GM19438 (cell line): ENCODE results near the gene GRK6.

ENCODE experiments used
- ATAC-seq: cut with Tn5 transposase; IDR thresholded peaks from one replicate; pipeline ENCODE4 v1.9.1; 2021; ENCODE audit warnings: low read depth; ENCODE audit not compliant: unreplicated experiment

GRK6 gene

GRCh38 chr5:177468329-177468684, 41.8 kb downstream of the GRK6 start:
- ATAC-seq: no peak

DNA sequence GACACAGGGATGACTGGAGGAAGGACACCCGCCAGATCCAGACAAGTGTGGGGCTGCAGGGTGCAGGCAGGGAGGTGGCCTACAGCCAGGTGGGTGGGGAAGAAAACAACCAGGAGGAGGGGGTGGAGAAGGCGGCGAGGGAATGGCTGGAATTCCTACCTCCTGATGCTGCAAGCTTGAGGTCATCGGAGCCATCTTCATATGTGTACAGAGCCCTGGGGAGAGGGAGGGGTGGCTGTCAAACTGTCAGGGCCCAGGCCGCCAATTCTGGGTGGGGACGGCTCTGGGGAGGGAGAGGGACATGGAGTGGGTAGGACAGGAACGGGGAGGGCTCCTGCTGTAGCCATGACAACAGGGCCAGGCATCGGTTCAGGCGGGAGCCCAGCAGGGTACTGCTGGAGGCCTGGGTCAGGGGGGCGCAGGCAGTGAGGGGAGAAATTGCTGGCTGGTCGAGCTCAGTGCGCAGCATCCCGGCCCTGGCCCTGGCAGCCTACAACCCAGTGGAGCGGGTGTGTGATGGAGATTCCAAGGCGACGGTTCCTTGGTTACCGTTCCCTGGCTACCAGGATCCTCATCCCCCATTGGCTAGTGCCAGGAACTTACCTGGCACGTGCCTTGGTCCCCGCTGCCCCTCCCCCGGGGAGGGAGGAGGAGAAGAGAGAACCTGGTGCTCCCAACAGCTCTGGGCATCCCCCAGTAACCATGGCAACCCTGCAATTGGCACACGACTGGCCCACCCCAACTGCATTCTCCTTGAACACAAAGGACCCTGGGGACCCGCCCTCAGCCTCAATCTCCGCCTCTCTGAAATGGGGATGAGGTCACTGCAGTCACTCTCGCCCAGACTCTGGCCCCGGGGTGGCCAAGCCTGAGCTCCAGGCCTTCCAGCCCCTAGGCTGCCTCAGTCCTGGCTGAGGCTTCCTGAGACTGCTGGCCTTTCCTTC, 42.5 kb downstream of the GRK6 start:
- ATAC-seq: no peak

DNA sequence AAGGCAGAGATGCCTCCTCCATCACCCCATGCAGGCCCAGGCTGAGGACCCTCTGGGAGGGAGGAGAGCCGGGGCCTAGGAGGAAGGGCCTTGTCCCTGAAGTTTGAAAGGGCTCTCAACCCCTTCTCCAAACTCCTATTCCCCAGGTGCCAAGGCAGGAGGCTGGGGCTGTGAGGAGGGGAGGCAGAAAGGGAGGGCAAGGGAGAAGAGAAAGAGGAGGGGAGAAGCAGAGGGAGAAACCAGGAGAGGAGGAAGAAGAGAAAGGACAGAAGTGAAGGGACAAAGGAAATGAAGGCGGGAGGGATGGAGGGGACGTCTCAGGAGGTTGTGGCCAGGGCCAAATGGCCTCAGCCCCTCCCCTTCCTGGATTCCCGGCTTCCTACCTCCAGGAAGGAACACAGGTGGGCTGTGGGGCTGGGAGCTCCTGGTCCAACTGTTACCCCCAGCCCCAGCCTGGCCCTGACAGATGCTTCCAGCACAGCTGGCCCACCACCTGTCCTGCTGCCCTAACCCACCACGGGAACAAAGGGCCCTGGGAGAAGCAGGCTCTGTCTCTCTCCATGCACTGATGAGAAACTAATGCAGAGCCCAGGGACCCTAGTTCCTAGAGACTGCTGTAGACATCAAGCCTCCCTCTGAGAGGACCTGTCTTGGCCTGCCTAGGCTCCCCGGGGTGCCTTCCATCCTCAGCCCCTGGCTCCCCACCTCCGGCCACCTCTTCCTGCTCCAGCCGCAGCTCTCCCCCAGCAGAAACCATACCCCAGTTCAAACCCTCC, 43.5 kb downstream of the GRK6 start:
- ATAC-seq: no peak

GRCh38 chr5:177470759-177471536, 44.5 kb downstream of the GRK6 start:
- ATAC-seq: no peak

DNA sequence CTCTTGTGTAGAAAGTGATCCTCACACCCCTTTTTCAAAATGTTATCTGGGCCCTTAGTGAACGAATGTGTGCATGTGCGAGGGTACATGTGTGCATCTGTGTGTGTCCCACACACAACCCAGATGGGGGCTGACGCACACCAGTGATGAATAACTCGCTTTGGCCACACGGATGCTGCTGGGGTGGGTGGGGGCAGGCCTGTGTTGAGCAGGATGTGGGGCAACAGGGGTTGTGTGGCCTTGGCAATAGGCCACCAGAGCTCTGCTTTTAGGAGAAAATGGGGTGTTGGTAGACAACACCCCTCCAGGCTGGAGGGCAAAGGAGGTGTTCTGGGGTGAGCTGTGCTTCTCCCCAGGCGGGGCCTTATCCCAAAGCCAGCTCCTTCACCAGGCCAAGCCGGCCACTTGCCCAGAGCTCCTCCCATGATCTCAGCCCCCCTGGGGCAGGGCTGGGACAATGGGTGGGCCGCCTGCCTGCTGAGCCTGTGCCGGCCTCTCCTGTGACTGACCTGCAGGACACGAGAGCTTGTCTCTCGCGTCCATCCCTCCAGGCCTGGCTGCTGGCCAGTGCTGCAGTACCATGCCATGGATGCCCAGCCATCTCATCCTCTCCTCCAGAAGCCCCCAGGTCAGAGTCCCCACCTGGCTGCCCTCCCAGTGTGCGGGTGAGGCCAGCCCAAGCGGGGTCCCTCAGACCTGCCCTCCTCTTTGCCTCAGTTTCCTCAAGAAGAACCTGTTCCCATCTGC, 45.3 kb downstream of the GRK6 start:
- no peak for ATAC-seq

DNA sequence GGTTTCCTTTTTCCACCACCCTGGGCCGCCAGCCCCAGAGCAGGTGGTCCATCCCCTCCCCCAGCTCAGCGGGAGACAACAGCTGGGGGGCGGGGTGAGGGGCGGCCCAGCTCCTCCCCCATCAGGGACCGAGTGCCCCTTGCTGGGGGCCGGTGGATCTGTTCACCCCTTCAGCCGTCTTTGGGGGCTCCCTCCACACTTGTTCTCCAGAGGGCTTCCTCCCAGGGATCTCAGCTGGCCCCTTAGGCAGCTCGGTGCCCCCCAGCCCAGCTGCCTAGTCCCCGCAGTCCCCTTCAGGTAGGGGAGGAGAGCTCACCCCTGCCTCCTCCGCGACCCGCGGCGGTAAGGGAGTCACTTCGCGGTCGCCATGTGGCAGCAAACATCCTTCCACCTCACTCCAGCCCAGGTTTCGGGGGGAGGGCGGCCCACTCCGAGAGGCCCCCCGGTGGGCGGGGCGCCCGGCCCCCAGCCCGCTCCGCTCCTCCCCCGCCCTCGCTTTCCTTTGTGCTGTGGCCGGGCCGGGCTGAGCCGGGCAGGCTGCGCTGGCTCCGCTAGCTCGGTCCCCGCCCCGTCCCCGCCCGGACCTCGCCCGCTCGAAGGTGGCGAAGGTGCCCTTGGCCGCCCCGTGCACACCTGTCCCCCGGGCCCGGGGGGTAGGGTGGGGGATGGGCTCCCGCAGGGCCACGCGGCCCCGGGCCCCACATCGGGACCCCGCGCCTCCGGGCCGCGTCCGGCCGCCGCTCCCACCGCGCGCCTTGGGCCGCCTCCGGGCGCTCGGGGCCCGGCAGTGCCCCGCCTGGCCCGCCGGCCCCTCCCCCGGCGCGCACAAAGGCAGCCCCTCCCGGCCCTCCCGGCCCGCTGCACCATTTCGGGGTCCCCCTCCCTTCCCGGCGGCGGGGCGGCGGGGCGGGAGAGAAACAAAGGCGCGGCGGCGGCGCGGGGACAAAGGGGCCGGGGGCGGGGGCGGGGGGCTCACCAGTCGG, 46.3 kb downstream of the GRK6 start:
- peak; percentile 54 for ATAC-seq

DNA sequence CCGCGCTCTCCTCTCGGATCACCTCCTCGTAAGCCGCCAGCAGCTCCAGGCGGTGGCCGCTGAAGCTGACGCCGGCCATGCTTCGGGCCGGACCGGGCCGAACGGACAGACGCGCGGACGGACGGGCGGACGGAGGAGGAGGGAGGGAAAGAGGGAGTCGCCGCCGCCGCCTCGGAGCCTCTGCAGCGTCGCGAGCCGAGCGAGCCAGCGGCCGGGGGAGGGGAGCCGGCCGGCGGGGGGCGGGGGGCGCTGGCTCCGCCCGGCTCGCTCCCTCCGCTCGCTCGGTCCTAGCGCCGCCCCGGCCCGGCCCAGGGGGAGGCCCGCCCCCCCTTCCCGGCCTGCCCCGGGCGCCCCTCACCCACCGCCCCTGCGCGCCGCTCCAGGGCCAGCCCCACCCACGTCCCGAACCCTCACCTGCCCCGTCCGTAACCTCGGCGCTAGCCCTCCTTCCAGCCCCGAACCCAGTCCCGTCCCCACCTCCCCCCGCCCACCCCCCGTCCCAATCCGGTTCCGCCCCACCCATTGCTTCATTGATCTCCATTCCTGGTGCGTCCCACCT, 47.0 kb downstream of the GRK6 start, which contains the start of gene DBN1:
Gene DBN1, minus strand, starts transcription at position 192 of the 559 bp plus-strand sequence. Its CDS starts 113 bp downstream, at position 79.
- ATAC-seq: no peak

DNA sequence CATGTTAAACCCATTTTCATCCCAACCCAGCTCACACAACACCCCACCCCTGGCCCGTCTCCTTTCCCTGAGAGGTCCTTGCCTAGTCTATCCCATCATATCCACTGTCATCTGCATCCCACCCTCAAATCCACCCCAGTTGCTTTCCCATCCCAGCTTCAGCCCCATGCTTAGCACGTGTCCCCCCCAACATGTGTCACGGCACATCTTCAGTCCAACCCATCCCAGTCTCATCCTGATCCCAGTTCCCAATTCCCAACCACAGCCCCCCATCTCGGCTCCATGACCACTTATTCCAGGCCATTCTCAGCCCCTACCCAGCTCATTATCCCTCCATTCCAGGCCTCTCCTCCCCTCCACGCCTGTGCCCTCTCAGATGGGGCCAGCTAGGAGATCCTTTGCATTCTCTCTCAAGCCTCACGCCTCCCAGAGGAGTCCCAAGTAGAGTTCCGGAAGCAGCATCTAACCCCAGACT, 47.6 kb downstream of the GRK6 start:
- no peak for ATAC-seq

DNA sequence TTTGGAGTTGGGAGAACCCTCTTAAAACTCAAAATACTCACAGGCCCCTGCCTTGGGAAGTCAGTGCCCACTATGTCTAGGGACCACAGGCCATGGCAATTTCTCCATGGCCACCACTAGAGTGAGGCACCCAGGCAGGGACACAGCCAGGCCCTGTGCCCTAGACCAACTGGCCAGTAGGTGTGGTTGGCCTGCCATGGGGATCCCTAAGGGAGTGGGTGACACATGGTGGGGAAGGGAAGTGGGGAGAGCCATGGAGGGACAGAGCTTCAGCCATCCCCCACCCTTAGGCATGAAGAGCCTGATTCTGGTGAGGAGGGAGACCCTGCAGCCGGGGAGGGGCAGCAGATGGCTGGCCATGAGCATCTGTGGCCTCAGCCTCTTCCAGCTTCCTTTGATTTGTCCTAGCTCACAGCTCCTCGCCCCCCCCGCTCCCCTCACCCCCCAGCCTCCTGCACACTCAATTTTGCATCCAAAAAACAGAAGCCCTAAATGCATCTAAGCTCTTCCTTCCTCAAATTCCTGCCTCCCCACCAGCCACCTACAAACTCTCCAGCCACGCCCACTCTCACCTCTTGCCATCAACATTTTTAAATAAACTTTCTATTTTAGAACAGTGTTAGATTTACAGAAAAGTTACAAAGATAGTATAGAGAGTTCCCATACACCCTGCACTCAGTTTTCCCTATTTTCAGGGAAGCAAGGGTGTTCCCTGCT, 48.5 kb downstream of the GRK6 start:
- no peak for ATAC-seq

- no peak for ATAC-seq
These were observed 49.3 kb downstream of the GRK6 start for GRCh38 chr5:177475563-177476427.

DNA sequence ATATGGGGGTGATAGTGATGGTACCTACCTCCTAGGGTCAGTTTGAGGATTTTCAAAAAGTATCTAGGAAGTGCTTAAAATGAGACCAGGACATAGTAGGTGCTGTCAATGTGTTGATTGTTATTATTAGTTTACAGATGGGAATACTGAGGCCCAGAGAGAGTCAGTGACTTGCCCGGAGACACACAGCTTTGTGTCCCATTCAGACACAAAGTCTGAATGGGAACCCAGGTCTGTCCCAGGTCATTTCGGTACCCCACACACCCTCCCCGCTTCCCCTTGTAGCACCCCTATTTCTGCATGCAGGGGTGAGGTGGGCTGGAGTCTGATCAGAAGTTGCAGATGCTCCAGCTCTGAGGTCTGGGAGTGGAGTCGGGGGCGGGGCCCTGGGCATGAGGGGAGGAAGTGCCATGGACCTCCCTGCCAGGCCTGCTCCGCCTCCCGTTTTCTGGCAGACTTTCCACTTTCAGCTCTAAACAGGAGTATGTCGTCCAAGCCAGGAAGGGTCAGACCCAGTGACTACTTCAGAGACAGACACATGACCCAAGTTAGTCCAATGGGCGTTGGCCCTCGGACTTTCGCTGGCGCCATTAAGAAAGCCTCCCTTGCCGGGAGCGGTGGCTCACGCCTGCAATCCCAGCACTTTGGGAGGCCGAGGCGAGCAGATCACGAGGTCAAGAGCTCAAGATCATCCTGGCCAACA, 50.2 kb downstream of the GRK6 start:
- ATAC-seq: no peak

GRCh38 chr5:177477701-177478477, 51.4 kb downstream of the GRK6 start:
- ATAC-seq: no peak

DNA sequence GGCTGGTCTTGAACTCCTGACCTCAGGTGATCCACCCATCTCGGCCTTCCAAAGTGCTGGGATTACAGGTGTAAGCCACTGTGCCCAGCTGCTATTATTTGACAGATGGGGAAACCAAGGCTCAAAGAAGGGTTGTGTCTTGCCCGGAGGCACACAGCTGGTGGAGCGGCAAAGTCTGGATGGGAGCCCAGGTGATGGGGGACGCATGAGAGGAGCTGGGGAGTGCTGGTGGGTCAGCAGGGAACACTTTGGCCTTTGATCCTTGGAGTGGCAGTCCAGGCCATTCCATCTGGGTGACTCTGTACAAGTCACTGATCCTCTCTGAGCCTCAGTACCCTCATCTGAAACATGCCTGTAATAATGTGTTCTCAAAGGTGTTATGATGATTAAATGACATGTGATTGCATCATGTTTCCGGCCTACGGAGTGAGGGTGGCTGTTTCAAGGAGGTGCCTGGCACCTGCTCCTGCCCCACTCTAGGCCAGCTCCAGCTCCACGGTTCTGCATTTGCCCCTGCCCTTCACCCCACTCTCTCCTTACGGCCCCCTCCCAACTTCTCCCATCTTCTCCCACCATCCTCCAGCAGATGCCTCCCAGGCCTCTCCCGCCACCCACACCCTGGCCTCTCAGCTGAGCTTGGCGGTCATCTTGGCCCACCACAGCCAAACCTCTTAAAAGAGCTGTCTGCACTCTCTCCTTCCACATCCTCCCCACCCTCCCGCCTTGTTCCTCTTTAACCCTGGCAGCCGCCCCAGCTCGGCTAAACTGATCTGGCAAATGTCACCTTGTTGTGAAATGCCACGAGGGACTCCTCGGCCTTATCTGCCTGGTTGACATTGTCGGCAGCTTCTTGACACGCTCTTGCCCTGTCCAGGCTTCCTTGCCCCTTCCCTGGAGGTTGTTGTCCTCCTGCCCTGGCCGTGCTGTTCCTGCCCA, 52.5 kb downstream of the GRK6 start:
- no peak for ATAC-seq

GRCh38 chr5:177479774-177480173, 53.3 kb downstream of the GRK6 start:
- ATAC-seq: no peak
